Breast epithelium (tissue), 4 donors: ENCODE data around the gene STXBP5L. TPM values are rescaled to one million over a fixed set of nuclear protein-coding genes. Genes with fewer than 3 reads are reported as not detected.
"Not testable (repeated sequence)": the region's sequence is repeated elsewhere in the genome, so short reads cannot be mapped to it uniquely, and the experiment has no call there.

Experiments used
- DNase-seq, 2 donors: peaks; one replicate each; pipeline ENCODE4 v3.0.0-alpha.2; 2019; ENCODE audit warnings: low spot score in 2 of 2
- H3K27ac ChIP-seq, 2 donors: fragments of 200-600 bp; sonication (generic) in 1 of 2; one replicate each; pipeline ENCODE4 v1.5.1; 2016 to 2019; ENCODE audit warnings: mild to moderate bottlenecking in 1 of 2
- H3K27me3 ChIP-seq, 2 donors: fragments of 200-600 bp; sonication (generic) in 1 of 2; one replicate each; pipeline versions ENCODE4 v1.5.1 to v1.6.0; 2017 to 2019; ENCODE audit warnings: control low read depth in 1 of 2, mild to moderate bottlenecking in 1 of 2
- H3K36me3 ChIP-seq: fragments of 200-600 bp; one replicate; pipeline ENCODE4 v1.5.1; 2019
- H3K4me1 ChIP-seq, 2 donors: fragments of 200-600 bp; sonication (generic); one replicate each; pipeline ENCODE4 v1.5.1; 2016 to 2019; ENCODE audit warnings: control low read depth in 1 of 2
- H3K4me3 ChIP-seq, 3 donors: fragments of 200-600 bp; sonication (generic); 1 replicate in 2 of 3; 2 replicates in 1 of 3; pipeline ENCODE4 v1.5.1; 2016 to 2019; ENCODE audit warnings: mild to moderate bottlenecking in 3 of 3, moderate library complexity in 2 of 3
- H3K9me3 ChIP-seq, 2 donors: fragments of 200-600 bp; sonication (generic) in 1 of 2; one replicate each; pipeline ENCODE4 v1.5.1; 2016 to 2019; ENCODE audit warnings: control low read depth in 1 of 2
- CTCF ChIP-seq, 3 donors: fragments of 450-650 bp; IDR thresholded peaks; one replicate each; pipeline ENCODE4 v1.5.1; 2016 to 2017; ENCODE audit warnings: antibody characterized with exemption in 3 of 3, mild to moderate bottlenecking in 3 of 3, moderate library complexity in 3 of 3
- POLR2A ChIP-seq: fragments of 450-650 bp; IDR thresholded peaks from one replicate; pipeline ENCODE4 v1.6.1; 2016; ENCODE audit warnings: antibody characterized with exemption, mild to moderate bottlenecking, moderate library complexity
- POLR2AphosphoS5 ChIP-seq, 3 donors: sonication (generic); formaldehyde crosslinking; IDR thresholded peaks; one replicate each; pipeline ENCODE4 v1.6.1; 2017; ENCODE audit warnings: antibody characterized with exemption in 3 of 3
- intact Hi-C: fragments of 100-400 bp; cut with DNase I; formaldehyde crosslinking; loops from one replicate; pipeline ENCODE4 v1.15.1; 2023; ENCODE audit warnings: low total_unique reads
- total RNA-seq, 3 donors: library from RNA; depleted of rRNA; stranded (reverse); fragments of >200 nt; gene quantifications; one replicate each; pipeline ENCODE4 v1.1.0, GENCODE V29; 2016

The STXBP5L gene
- total RNA-seq, 3 donors from 2014 or later: 0.29 to 0.33 TPM; not detected in 1

DNA sequence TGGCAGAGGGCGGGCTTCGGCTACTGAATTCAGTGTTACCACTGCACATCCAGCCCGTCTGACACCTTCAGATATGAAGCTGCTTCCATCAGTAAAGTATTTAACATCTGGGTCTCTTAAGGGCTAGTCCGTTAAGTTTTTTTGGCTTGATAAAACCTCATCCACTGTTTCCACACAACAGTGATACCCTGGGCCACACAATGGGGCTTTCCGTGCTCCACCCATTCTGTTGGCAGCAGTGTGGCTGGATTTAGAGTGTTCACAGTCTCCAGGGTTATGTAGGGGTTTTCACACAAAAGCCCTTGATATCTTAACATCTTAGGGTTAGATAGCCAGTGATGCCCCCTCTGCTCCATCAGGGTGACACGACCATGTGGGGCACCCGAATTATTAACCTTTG is 165.0 kb downstream of the STXBP5L start:
- H3K4me1 ChIP-seq: no peaks in the 10 kb centered on the region
- intact Hi-C loops: no loop called here
- no peaks in the 10 kb centered on the region for H3K36me3 ChIP-seq
- H3K4me3 ChIP-seq: no peak overlapping the region
- no peaks in the 10 kb centered on the region for H3K27me3 ChIP-seq
- H3K27ac ChIP-seq: no peak overlapping the region
- H3K9me3 ChIP-seq: peaks cover 0 to 2% of the 10 kb centered on the region in 2 donors
- TF ChIP-seq POLR2A: no peak
- TF ChIP-seq POLR2AphosphoS5 (IDR thresholded peaks at IDR 0.05): no peak
- no peak for TF ChIP-seq CTCF (IDR thresholded peaks at IDR 0.05)
- DNase-seq: no peak

- no peak overlapping the region for H3K4me3 ChIP-seq
- no peak overlapping the region for H3K27ac ChIP-seq
- no peaks in the 10 kb centered on the region for H3K36me3 ChIP-seq
- H3K4me1 ChIP-seq: no peaks in the 10 kb centered on the region
- TF ChIP-seq CTCF (IDR thresholded peaks at IDR 0.05) (no peak), POLR2AphosphoS5 (IDR thresholded peaks at IDR 0.05) (no peak), POLR2A (no peak)
- H3K9me3 ChIP-seq: peaks cover 3 to 20% of the 10 kb centered on the region in 2 donors
- no peak for DNase-seq
- H3K27me3 ChIP-seq: no peaks in the 10 kb centered on the region
- intact Hi-C loops: no loop called here
These were observed 167.2 kb downstream of the STXBP5L start for GRCh38 chr3:121075191-121075590.

DNA sequence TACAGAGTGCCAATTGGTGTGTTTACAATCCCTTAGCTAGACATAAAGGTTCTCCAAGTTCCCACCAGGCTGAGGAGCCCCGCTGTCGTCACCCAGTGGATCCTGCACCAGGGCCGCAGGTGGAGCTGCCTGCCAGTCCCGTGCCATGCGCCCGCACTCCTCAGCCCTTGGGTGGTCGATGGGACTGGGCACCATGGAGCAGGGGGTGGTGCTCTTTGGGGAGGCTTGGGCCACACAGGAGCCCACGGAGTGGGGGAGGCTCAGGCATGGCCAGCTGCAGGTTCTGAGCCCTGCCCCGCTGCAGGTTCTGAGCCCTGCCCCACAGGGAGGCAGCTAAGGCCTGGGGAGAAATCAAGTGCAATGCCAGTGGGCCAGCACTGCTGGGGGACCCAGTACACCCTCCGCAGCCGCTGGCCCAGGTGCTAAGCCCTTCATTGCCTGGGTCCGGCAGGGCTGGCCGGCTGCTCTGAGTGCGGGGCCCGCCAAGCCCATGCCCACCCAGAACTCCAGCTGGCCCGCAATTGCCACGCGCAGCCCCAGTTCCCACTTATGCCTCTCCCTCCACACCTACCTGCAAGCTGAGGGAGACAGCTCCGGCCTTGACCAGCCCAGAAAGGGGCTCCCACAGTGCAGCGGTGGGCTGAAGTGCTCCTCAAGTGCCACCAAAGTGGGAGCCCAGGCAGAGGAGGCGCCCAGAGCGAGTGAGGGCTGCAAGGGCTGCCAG is 170.5 kb downstream of the STXBP5L start:
- H3K27me3 ChIP-seq, H3K4me1 ChIP-seq, DNase-seq, H3K36me3 ChIP-seq, intact Hi-C loops, H3K4me3 ChIP-seq, H3K27ac ChIP-seq: not testable (repeated sequence)
- H3K9me3 ChIP-seq: peaks cover 3 to 37% of the 10 kb centered on the region in 2 donors

- Histone ChIP-seq H3K9me3 (peaks cover 0 to 4% of the 10 kb centered on the region in 2 donors), H3K27me3 (no peaks in the 10 kb centered on the region), H3K36me3 (no peaks in the 10 kb centered on the region), H3K4me3 (no peak overlapping the region), H3K4me1 (no peaks in the 10 kb centered on the region), H3K27ac (no peak overlapping the region)
- intact Hi-C loops: no loop called here
- no peak for TF ChIP-seq CTCF (IDR thresholded peaks at IDR 0.05)
- TF ChIP-seq POLR2AphosphoS5 (IDR thresholded peaks at IDR 0.05): no peak
- TF ChIP-seq POLR2A: no peak
- DNase-seq: no peak
These were observed 188.9 kb downstream of the STXBP5L start for GRCh38 chr3:121096953-121097352.

GRCh38 chr3:121111086-121111485 is 203.1 kb downstream of the STXBP5L start:
- DNase-seq, intact Hi-C loops, H3K27me3 ChIP-seq, H3K36me3 ChIP-seq, H3K4me1 ChIP-seq, H3K27ac ChIP-seq, H3K9me3 ChIP-seq, H3K4me3 ChIP-seq: not testable (repeated sequence)

DNA sequence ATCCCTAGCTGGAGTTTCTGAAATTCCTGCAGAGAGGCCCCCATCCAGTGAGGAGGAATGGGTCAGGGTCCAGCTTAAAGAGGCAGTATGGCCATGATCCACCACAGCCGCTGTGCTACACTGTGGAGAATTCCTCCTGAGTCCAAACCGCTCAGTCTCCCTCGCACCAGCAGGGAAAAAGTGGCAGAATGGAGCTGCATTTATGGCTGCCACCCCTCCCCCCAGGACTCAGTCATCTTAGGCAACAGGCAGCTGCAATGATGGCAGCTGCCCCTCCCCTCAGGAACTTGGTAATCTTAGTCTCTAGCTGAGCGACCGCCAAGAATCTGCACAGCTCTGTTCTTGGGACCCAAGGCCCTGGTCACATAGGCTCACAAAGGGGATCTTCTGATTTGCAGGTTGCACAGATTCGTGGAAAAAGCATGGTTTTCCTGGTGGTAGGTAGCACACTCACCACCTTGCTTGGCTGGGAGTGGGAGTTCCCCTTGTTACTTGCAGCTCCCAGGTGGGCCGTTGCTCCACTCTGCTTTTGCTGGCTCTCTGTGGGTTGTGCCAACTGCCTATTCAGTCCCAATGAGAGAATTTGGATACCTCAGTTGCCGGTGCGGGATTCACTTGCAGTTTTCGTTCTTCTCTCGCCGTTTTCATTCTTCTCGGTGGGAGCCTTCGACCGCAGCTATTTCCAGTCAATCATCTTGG is 204.1 kb downstream of the STXBP5L start:
- H3K9me3 ChIP-seq: no peaks in the 10 kb centered on the region
- no peaks in the 10 kb centered on the region for H3K27me3 ChIP-seq
- no peak overlapping the region for H3K4me3 ChIP-seq
- no peak for DNase-seq
- intact Hi-C loops: no loop called here
- TF ChIP-seq POLR2AphosphoS5 (IDR thresholded peaks at IDR 0.05): no peak
- no peak for TF ChIP-seq POLR2A
- TF ChIP-seq CTCF (IDR thresholded peaks at IDR 0.05): no peak
- H3K4me1 ChIP-seq: no peaks in the 10 kb centered on the region
- no peak overlapping the region for H3K27ac ChIP-seq
- no peaks in the 10 kb centered on the region for H3K36me3 ChIP-seq
